OCI-M2 (cell line): ENCODE data around the gene MRTFB.

ENCODE experiments used
- DNase-seq: peaks from one replicate; lab custom pipeline; 2025; ENCODE audit not compliant: unreplicated experiment; lab: John Stamatoyannopoulos, UW

Gene MRTFB

DNA sequence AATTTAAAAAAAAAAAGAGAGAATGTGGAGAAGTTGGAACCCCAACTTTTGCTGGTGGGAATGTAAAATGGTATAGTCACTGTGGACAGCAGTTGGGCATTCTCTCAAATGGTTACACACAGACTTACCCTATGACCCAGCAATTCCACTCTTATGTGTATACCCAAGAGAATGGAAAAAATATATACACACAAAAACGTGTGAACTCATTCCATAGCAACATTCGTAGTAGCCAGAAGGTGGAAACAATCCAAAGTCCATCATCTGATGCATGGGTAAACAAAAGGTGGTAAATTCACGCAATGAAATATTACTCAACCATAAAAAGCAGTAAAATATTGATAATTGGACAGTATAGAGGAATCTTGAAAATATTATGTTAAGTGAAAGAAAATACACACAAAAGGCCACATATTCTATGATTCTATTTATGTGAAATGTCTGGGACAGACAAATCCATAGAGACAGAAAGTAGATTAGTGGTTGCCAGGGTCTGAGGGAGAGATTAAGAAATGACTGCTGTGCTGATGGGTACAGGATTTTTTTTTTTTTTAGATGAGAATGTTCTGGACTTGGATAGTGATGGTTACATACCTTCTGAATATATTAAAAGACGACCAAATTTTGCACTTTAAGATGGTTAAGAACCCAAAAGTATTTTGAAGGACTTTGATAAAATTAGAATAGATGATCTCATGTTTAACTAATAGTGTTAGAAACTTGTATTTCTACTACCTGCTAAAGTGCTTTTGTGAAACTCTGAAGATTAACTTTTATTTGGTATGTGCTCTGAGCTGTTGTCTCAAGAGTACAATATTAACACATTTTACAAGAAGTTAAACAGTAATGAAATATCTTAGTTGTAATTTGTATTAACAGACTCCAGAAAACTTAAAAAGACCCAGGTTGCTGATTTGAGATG lies 60.9 kb downstream of the MRTFB start:
- DNase-seq = no peak

DNA sequence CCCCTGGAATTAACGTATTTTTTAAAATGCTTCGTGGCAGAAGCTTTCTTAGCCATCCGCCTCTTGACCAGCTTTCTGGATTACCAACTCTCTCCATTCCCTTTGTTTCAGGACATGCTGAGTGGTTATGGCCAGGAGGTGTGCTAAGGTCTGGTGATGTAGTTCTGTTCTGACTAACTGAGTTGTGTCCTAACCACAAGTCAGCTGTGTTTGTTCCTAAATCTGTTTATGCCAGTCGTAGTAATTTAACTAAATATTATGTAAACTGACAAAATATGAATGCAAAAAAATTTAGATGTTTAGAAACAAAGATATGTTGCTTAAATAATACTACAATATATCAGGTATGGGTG lies 61.6 kb downstream of the MRTFB start:
- no peak for DNase-seq

DNA sequence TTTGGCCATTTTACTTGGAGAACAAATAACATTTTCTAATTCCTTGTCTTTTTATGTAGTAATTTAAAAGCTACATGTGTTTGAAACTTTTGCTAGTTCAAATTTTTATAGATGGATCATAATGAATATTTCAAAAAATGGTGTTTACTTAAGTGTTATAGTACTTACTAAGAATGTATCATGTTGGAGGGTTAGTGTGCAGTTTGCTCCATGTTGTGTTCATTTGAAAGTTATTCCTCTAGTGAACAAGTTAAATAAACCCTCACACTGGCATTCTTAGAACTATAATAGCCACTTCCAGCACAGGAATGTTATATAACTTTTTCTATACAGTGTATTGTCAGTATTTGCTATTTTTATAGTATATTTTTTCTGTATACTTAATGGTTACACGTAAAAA lies 62.8 kb downstream of the MRTFB start:
- no peak for DNase-seq

DNA sequence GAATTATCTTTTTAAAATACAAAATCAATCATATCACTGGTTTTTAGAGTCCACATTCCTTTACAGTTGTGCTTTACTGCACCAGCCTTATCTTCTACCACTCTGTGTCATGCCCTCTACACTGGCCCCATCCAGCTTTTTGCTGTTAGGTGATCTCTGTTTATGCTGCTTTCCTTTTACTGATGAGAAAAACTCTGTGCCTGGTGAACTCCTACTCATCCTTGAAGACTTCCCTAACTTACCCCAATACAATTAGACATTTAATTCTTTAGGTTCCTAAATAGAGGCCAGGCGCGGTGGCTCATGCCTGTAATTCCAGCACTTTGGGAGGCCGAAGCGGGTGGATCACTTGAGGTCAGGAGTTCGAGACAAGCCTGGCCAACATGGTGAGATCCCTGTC lies 64.6 kb downstream of the MRTFB start:
- no peak for DNase-seq

DNA sequence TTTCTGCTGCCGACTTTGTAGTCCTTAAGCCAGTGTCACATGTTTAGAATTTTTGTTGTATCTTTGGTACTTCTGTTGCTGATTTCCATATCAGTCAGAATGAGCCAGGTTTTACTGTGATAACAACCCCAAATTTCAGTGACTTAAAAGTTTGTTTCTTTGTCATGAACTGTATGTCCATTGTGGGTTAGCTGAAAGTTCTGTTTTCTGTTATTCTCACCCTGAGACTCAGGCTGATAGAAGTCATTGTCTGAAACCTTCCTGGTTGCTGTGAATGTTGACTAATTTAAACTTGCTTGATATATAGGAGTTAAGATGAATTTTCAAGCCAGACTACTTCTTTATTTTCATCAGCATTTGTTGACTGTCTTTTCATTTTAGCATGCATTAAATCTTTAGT lies 68.8 kb downstream of the MRTFB start:
- DNase-seq = no peak

DNA sequence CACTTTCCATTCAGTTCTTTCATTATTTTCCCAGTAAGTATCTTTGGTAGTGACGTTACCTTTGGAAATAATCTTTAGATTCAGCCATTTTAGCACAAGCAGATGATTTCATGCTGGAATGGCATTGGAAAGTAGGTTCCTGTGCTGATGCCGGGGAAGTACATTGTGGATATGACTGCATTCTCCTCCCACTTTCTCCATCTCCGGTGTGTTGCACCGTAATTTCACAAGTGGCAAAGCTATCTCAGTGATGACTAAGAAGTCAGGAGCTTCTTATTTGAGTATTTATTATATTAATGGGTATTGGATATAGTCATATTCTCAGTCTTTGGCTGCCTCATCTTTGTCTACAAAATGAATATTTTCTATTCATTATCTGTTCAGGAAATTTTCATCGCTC lies 69.8 kb downstream of the MRTFB start:
- no peak for DNase-seq

DNA sequence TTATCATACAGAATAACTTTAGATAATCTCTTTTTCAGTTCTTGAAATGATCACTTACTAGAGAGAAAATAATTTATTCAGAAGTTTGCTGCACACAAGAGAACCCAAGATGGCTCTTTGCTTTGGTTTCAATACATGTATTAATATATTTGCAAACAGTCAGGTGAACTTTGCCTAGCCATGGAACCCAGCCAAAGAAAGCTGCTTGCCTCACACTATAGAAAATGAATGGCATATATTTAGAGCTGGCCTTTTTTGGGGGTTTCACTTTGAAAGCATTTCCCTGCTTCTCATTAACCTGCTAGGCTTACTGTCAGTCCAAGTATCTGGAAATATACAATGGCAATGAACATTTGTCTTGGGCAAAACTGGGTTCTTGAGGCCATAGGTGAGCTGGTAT lies 75.3 kb downstream of the MRTFB start:
- DNase-seq = no peak

DNA sequence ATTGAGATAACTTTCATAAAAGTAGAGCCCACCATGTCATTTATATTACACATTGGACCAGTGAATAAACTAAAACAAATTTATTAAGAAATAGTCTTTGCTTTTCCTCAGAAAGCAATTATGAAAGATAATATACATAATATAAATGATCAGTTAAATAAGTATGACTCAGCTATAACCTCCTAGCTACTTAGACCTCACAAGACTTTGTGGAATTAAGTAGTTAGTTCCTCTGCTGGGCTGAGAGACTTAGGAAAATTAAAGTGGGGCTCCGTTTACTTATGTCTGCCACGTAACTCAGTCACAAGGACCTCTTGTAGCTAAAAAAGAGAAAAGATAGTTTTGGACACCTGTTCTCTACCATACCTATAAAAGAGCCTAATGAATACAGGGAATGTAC lies 76.9 kb downstream of the MRTFB start:
- DNase-seq = no peak

DNA sequence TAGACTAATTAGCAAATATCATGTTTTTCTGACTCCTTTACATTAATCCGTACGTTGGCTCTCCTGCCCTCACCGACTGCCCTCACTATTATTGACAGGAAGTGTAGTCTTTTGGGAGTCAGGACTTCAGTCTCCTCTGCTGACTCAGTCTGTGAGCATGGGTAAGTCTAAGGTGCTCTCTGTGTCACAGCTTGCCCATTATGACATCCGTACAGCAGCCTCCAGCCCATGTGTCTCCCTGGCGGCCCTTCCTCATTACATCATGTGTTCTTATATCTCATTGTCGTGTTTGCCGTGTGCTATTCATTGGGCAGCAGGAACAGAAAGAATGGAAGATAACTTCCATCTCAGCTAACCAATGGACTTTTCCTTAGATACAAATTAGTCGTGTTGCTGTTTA lies 77.5 kb downstream of the MRTFB start:
- no peak for DNase-seq

DNA sequence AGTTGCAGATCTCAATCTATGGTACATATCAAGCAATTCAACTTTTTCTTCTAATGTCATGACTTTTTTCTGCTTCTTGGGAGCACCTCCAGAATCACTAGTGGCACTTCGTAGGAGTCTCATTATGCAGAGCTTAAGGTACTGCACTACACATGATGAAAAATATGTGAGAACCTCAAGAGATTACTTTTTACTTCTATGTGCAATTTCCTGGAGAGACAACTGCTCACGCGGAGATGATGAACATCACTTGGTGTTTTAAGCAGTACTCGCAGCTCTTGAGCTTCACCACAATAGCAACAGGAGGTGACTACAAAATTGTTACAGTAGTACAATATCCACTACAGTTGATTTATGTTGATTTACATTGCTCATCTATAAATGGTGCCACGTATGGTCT lies 79.7 kb downstream of the MRTFB start:
- DNase-seq = no peak

DNA sequence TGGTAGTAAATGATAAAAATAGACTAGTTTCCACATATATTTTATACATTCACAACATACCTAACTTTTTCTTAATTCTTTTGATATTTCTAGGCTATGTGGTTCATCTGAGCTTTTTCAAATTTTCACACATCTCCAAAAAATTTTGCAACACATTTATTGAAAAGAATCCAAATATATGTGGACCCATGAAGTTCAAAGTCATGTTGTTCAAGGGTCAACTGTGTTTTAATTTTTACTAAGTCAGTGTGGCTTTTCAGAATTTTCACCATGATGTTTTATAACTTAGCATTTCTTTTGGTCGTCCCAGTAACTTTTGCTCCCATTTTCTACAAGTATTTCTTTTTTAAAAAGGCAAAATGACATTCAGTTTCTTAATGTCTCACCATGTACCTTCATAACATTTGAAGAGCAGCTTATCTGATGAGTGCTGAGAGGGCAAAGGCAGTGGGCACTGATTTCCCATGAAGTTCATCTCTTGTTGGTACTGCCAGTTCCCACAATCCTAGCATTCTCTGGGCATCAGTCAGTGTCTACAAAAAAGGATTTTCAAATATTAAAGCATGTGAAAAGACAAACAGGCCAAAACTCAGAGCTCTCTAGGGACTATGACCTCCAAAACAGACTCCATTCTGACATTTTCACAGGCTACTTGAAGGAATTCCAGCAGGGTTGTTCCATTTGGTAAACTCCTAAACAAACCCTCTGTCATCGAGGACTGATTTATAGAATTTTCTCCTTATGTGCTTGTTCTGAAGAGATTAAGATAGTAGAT lies 80.3 kb downstream of the MRTFB start:
- DNase-seq = no peak

DNA sequence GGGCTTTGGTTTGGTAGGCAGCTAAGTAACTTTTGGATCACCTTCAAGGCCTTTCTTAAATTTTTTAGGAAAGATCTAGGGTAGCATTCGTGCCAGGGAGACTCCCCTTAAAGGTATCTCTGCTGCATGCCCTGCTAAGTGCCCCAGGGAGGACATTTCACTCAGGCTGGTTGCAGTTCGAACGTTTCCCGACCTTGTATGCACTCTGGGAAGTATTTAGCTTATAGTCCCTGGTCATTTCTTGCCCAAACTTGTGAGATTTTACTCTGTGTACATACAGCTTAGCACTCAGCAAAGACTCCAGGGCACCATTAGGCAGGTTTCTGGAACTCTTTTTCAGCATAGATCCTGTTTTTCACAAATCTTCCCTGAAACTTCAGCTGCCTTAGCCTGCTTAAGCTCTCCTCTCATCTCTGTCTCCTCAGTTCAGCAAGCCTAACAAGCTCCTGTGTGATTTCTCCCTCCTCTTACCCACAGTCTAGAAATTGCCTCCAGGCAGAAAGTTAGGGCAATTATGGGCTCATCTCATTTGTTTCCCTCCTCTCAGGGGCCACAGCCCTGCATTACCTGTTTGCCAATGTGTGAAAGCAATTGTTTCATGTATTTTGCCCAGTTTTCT lies 84.6 kb downstream of the MRTFB start:
- DNase-seq = no peak

DNA sequence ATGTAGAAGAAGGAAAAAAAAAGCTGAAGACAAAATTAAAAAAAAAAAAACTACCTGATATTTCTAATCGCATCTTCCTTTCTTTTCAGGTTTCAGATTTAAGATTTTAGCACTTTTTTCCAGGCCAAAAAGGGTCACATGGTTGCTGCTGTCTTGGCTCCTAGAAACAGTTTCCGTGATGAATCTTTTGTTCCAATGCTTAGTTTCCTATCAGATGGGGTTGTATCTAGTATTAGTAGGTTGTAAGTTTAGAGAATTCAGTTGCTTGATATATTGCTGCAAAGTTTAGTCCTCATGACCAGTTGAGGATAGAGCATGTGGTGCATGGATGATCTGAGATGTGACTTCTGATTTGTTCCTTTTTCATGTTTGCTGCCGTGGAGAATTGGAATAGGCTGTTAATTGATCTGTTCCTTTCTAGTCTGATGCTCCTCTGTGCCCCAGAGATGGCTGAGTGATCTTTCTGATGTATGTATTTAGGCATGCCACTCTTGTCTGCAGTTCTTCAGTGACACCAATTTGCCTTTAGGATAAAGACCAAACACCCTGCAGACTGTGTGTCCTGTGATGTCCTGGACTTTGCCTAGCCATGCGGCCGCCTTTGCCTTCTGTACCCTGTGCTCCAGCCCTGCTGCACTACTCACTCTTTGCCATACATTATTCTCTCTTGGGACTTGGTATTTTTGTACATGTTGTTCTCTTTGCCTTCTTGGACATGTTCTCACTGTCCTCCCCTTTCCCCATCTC lies 94.0 kb downstream of the MRTFB start:
- DNase-seq = no peak

DNA sequence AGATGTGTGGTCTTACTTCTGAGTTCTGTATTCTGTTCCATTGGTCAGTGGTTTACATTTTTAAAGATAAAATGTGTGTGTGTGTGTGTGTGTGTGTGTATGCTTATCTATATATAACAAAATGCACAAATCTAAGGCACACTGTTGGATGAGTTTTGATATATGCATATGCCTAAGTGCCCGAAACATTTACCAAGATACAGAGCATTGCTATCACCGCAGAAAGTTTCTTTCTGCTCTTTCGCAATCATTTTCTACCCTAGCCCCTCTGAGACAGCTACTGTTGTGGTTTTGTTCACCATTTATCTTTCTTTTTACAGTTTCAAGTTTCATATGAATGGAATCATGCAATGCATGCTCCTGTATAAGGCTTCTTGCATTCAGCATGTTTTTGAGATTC lies 97.0 kb downstream of the MRTFB start:
- no peak for DNase-seq

DNA sequence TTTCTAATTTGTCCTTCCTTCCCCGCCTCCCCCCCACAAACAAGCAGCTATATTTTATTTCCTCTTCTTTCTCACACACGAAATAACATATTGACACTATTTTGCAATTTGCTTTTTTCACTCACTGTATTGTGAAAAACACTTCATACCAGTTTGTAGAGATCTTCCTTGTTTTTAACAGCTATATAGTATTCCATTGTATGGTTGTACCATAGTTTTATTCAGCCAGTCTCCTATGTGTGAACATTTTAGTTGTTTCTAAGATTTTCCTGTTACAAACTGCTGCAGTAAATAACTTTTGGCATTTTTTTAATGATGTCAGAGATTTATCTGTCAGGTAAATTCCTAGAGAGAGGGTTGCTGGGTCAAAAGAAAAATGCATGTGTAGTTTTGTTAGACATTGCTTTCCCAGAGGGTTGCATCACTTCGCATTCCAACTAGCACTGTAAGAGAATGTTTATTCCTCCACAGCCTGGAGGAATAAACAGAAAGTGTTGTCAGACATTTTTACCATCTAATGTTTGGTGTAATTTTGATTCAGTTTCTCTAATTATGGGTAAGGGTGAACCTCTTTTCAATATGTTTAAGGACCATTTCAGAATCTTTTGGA lies 101.2 kb downstream of the MRTFB start:
- DNase-seq = no peak

DNA sequence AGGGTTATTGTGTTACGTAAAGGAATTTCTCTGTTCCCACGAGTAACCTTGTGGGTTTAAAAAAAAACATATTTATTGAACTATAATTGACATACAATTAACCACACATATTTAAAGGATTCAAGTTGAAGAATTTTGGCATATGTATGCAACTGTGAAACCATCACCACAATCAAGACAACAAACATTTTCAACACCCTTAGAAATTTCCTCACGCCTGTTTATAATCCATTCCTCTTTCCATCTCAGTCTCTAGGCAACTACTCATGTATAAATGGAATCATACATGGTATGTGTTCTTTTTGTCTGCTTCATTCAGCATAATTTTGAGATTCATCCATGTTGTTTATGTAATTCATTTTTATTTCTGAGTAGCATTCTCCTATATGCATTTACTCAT lies 104.0 kb downstream of the MRTFB start:
- DNase-seq = no peak

DNA sequence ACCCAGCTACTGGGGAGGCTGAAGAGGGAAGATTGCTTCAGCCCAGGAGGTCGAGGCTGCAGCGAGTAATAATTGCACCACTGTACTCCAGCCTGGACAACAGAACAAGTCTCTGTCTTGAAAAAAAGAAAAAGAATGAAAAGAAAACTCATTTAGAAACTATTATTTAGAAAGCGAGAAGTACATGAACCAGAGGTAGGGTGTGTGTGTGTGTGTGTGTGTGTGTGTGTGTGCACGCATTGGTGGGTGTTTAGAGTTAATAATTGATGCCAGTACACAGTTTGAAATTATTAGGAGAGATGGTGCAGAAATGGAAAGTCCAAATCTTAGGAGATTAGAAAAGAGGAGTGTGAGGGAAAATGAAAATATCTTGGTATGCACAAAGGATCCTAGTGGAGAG lies 106.6 kb downstream of the MRTFB start:
- DNase-seq = no peak

DNA sequence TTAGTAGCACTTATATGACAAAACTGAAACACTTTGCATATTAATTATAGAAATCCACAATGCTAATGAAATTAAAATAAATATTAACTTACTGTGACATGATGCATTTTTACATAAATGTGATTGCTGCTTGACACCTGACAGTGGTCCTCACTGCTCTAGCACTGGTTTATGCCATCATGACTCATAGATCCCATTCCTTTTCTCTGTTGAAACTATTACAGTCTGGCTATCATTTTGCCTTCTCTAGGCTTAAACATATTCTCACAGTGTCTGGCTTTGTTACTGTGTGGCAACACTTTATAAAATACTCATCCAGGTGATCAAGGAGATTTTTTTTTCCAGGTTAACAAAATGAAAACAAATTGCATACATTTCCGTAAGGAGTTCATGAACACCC lies 108.0 kb downstream of the MRTFB start:
- DNase-seq = no peak

DNA sequence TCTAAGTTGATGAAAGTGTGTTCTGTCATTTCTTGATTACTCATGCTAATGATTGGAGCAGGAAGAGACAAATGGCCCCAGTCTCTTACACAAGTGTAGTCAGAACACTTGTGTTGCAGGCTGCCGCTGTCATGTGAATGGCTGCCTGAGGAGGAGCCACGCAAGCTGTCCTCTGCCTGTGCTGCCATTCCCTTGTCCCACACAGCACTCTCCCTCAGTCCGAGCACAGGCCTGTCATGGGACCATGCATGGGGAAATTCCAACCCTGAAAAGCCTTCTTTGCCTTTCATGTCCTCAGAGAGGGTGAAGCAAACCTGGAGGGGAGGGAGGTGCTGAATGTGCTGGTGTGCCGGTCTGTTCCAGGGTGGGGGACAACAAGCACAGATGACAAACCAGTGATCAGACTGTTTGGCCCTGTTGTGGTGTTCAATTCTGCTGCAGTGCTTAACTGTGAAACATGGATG lies 109.4 kb downstream of the MRTFB start:
- no peak for DNase-seq

DNA sequence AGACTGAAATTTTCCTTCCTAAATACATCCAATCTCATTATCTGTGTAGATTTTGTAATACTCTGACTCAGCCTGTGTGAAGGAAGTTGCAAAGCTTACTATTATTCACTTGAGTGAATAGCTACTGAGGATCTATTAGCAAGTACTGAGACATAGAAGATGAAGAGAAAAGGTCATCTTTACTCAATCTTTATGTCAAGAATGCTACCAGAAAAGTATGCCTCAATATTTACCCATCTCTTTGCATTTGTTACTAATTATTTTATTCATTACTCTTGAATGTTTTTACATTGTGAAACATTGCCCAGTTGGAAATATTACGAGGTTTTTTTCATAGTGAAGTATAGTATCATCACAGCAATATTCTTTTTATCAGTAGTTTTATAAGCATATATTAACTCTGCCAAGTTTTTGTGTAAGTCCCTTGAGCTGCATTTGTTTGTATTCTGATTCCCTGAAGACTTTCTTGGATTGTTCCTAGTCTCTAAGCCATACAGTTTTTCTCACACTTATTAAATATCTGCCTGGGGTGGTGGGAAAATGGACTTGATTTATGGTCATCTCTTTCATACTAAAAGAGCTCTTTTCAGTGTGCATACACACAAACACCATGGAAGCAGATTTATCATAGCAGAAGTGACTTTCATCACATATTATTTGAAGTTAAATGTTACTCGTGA lies 110.4 kb downstream of the MRTFB start:
- DNase-seq = no peak
